CMK (cell line): ENCODE results near the gene NOD1.
"Not testable (repeated sequence)": the region's sequence is repeated elsewhere in the genome, so short reads cannot be mapped to it uniquely, and the experiment has no call there.

Experiments
- DNase-seq: peaks from one replicate; pipeline ENCODE4 v3.0.0-alpha.2; 2010; ENCODE audit warnings: low read depth

NOD1 gene

DNA sequence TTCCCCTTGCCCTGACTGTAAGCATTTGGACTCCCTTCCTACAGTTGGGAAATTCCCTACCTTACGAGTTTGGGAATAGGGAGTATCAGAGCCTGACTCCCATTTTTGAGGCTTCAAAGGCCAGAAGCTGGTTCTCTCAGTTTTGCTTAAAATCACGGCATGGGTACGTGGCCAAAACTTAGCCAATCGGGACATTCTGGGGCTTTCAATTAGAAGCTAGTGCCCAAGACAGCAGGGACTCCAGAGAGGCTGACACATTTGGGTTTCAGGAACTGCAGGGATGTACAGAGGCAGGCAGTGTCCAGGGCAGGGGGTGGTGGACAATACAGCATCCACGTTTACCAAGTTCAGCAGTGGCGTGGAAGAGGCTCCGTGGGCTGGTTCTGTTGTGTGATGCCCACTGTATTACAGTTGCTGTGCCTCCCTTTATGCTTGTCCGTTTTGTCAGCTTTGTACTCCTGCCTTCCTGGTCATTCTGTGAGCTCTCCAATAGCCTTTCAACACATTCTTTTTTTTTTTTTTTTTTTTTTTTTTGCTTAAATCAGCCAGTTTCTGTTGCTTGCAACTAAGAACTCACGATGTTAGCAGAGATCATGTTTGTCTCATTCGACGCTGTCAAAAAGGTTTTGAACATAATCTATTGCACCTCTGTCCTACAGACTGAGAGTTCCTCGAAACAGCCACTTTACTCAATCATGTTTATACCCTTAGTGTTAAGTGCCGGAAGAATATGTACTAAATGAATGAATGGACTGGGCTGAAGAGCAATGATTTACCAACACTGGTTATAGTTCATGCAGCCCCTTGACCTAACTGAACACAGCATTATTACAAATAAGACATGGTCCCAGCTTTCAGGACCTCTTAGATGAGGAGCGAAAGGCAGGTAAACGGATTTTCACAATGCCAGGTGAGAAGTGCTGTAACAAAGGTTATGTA is 25.0 kb upstream of the NOD1 start:
- no peak for DNase-seq

DNA sequence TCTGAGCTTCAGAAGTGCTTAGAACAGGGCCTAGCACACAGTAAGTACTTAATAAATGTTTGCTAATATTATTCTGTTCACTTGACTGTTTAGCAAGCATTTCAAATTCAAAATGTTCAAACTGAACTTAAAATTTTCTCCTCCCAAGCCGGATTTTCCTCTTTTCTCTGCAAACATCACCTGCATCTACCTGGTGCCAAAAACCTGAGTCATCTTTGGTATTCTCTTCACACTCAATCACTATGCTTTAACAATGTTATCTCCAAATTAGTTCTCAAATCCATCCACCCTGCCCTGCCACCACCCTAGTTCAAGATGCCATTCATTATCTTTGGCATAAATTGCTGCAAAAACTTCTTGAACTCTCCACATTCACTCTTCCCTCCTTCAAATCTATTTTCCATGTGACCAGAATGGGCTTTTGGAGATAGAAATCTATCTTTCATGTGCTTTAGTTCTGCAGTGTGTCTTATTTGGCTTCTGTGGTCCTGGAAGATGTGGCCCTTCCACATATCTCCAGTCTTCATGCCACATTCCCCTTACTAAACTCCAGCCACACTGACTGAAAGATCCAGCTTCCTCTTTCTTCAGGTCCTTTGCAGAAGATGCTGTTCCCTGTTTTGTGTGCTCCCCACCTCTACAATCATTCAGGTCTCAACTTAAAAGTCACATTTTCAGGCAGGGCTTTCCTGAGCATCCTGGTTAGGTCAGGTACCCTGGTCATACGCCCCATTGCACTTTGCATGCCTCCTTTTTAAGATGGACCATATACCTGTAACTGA is 24.1 kb upstream of the NOD1 start:
- no peak for DNase-seq

DNA sequence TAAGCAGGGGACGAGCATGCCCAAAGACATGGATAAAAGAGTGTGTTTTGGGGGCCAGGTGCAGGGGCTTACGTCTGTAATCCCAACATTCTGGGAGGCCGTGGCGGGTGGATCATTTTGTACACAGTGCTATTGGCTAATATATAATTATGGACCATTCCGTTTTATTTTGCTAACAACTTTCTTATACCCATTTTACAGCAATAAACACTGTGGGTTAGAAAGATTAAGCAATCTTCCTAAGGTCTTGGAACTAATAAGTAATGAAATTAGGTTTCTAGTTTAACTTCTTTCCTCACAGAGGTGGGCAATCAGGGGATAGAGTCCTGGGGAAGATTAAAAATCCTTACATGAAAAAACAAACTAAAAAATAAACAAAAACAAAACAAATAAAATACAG is 22.7 kb upstream of the NOD1 start:
- no peak for DNase-seq

DNA sequence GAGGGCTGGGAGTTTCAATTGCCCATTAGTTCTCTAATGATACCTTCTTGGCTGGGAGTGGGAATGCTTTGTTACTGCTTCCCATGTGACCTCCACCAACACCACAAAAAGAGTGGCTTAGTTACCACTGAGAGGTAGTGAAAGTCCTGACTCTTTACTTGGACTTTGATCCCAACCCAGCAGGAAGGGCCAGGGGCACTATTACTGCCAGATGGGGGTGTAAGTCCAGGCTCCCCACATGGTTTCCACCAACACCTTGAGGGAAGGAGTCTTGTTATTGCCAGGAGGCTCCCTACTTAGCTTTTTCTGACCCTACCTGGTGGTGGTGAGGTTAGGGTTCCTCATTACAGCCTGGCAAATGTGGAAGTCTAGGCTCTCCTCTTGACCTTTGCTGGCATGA is 14.6 kb upstream of the NOD1 start:
- no peak for DNase-seq

DNA sequence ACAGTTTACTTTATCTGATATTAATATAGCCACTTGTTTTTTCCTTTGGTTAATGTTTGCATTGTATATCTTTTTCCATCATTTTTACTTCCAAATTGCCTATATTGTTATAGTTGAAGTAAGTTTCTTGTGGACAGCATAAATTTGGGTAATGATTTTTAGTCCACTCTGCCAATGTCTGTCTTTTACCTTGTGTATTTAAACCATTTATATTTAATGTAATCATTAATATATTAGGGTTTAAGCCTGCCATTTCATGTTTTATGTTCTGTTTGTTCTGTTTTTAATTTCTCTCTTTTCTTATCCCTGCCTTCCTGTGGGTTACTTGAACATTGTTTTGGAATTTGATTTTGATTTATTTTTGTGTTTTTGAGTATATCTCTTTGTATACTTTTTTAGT is 12.8 kb upstream of the NOD1 start:
- DNase-seq: no peak

DNA sequence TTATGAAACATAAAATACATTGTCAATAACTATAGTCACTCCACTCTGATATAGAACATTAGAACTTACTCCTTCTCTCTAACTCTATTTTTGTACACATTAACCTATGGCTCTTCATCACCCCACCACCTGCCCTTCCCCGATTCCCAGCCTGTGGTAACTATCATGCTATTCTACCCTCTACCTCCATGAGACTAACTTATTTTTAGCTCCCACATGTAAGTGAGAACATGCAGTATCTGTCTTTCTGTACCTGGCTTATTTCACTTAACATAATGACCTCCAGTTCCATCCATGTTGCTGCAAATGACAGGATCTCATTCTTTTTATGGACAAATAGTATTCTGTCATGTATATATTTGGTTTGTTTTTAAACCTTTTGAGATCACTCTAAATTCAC is 8.8 kb upstream of the NOD1 start:
- no peak for DNase-seq

DNA sequence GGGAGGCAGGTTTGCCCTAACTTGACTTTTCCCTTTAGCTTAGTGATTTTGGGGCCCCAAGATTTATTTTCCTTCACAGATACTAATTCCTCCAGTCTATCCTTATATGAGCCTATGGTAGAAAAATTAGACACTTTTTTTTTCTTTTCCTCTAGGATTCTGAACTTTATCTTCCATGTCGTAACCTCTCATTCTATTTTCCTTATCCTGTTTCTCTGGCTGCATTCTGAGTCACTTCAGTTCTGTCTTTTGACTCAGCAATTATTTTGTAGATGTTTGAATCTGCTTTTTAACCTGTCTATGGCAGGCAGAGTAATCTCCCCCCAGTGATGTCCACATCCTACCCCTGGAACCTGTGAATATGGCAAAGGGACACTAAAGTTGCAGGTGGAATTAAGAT is 7.1 kb upstream of the NOD1 start:
- DNase-seq: no peak

DNA sequence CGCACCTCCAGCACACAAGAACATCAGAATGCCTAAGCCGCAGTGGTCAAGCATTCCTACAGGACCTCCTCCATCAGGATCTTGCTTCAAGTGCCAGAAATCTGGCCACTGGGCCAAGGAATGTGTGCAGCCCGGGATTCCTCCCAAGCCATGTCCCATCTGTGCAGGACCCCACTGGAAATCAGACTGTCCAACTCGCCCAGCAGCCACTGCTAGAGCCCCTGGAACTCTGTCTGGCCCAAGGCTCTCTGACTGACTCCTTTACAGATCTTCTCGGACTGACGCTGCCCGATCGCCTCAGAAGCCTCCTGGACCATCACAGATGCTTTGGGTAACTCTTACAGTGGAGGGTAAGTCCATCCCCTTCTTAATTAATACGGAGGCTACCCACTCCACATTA is 2.8 kb upstream of the NOD1 start:
- DNase-seq: not testable (repeated sequence)

DNA sequence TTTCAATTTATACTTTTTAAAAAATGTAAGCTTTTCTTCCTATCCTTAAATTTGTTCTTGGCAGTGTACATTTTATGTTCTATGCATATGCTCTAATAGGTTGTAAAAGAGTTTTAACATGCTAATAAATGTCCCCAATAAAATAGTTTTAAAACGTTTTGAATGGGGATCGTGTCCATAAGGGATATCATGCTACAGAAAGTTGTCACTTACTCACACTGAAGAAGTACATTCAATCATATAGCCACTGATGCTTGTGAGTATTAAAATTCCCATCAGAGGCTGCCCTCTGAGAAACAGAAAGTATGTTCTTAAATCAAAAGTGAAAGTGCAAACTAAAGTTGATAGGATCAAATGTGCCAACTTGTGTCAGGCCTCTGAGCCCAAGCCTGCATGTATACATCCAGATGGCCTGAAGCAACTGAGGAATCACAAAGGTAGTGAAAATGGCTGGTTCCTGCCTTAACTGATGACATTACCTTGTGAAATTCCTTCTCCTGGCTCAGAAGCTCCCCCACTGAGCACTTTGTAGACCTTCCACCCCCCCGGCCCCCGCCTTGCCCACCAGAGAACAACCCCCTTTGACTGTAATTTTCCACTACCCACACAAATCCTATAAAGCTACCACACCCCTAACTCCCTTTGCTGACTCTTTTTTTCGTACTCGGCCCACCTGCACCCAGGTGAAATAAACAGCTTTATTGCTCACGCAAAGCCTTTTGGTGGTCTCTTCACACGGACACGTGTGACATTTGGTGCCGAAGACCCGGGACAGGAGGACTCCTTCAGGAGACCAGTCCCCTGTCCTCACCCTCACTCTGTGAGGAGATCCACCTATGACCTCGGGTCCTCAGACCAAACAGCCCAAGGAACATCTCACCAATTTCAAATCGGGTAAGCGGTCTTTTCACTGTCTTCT is 877 bp upstream of the NOD1 start:
- no peak for DNase-seq

DNA sequence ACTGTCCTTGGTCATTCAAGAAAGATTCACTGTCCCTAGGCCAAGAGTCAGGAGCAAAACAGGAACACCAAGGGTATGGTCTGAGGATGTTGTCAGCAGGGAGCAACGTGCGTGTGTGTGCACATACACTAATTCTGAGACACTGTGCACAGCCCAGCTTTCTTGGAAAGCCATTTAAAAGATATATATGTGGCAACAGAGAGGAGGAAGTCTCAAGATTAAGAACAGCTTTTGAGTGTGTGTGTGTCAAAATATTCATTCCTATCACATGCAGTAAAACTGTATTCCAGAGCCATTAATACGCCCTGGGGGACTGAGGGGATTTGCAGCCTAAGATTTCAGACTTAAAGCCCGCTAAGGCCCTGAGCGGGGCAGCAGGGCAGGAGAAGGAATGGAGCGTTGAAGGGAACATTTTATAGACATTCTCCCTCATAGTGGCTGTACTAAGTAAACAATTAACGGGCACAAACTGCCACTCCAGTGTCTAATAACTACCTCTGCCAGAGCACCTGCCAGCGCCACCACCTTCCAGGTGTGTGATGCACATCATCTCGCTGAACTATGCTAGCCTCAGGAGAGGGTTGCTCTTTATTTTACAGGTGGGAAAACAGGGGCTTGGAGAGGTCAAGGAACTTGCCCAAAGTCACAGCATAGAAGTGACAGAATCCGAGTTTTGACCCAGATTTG is 2.0 kb downstream of the NOD1 start:
- DNase-seq: no peak

DNA sequence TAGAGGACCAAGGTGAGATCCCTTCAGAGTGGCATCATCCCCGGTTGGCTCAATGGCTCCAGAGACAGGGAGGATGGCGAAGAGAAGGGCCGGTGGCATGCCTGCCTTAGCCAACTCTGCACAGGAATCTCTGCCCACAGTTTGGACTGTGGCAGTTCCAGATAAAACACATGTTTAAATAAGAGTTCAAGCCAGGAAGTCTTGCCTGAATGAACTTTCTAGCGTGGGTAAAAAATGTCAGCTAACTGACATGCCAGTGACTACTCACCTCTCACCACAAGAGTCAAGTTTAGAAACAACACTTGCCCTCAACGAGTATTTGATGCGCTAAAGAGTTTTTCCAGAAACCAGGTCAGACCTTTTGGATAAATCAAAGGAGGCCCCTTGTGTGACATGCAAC is 3.0 kb downstream of the NOD1 start:
- DNase-seq: no peak

DNA sequence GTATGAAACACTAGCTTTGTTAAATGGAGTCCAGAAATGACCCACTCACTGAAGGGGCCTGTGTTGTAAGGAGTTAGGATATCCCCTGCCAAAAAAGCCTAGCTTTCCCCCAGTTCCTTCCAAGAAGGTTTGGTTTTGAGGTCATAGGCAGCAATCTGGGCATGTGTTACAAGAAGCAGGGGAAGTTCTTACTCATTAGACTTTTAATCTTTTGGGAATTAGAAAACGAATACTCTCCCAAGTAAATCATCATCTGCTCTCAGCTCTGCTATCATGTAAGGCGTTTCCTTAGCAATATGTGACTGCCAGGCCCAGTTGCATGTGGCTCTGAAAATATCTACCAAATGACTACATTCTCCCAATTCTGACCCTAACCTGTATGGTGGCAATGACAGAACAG is 3.7 kb downstream of the NOD1 start:
- DNase-seq: no peak

DNA sequence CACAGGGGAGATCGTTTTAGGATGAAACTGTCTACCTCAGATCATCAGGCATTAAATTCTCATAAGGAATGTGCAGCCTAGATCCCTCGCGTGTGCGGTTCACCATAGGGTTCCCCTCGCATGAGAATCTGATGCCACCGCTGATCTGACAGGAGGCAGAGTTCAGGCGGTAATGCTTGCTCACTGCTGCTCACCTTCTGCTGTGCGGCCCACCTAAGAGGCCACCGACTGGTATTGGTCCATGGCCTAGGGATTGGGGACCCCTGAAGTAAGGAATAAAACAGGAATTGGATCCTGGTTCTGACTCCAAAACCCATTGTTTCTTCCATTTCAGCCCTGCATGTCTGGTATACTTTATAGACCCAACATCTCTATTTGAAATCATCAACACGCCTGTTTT is 4.1 kb downstream of the NOD1 start:
- no peak for DNase-seq

DNA sequence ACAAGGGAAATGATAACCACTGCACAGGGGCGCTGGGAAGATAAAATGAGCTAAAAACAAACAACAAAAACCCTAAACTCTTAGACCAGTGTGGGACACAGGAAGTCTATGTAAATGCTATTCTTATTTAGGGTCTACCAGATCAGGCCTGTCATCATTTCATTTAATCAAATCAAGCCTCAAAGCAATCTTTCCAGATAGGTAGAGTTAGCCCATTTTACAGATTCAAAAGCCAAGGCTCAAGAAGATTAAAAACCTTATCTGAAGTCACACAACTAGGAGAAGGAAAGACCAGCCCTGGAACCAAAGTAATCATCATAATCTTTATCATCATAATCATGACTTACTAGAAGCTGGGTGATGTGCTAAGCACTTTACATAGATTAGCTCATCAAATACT is 4.7 kb downstream of the NOD1 start:
- DNase-seq: no peak

DNA sequence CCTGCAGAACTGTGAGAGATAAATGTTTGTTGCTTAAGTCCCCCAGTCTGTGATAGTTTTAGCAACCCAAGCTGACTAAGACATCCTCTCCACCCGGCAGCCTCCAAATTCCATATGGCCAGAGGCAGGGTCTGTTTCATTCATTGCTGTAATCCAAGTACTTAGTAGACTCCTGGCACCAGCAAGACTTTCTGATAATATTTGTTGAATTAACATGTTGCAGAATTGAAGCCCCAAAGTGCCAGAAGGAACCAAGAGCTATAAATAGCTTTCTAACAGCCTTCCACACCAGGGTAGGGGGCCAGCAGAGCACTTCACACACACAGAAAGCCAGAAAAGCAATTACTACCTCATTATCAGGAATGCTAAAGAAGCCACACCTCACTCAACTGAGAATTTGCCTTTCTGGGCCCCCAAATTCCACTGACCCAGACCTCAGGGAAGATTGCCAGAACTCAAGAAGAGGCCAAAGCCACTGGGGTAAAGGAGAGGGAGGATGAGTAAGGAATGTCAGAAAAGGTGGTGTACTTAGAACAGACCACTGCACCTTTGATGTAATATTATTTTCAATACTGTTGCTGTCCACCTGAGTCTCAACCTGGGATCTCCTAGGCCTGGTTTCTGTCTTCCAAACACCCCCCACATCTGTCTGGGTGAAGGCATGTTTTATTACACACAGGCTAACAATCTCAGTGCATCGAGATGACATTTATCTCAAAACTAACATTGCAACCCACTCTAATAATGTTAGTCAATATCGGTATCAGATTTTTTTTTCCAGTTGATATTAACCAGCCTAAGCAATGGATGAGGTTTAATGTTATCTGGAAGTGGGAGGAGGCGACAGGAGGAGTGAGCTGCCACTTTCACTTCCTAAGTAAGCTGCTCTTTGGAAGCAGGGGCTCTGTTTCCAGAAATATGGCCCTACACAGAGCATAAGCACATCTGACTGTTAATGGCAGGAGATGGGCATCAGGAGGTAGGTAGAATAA is 5.5 kb downstream of the NOD1 start:
- no peak for DNase-seq

DNA sequence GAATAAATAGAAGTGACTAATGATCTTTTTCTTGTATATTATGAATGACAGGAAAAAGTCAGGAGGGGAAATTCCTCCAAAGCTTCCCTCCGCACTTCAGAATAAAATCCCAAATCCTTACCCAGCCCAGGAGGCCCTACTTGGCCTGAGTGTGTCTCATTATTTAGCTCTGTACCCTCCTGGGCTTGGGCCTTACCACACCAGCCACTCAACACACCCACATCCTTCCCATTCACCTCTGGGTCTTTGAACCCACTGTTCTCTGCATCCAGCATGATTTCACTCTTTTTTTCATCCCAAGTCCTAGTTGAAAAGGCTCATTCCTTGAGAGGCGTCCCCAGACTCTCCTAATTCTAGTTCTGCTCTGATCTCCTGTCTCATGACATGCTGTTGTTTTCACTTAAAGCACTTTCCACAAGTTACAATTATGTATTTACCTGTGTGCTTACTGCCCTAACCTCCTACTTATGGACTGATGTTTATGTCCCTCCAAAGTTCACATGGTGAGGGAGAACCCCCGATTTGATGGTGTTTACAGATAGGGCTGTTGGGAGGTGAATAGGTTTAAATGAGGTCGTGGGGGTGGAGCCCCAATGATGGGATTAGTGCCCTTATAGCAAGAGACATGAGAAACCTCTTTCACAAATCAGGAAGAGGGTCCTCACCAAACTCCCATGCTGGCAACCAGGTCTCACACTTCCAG is 6.4 kb downstream of the NOD1 start:
- no peak for DNase-seq

DNA sequence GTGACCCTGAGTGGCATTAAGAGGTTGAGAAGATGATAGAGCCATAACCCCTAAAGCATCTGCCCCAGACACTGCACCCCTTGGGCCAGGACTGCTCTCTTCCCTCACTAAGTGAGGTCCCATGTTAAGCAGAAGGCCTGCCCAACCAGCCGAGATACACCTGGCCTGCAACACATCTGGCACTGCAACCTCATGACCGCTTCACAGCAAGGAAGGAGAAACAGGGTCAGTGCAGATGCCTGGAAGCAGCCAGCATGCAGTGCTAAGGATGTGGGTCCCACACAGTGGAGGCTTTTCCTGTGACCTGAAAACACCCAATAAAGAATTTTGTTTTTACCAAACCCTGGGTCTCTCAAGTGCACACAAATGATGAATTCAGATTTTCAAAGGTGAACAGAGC is 7.4 kb downstream of the NOD1 start:
- DNase-seq: no peak

DNA sequence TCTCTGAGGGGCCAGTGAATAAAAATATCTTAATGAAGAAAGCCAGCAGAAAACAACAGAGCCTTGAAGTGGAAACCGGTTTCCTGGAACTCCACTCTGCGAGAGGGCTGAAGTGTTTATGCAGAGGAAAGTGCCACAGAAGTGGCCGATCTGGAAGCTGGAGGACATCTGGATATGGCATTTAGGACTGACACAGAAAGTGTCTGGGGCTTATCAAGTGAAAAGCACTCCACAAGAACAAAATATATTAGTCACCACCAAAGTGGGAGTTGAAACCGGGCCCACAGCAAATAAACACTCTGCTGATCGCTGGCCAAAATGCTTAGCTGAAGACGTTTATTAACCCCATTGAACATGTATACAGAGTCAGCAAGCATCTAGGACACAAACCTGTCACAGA is 7.8 kb downstream of the NOD1 start:
- DNase-seq: no peak

DNA sequence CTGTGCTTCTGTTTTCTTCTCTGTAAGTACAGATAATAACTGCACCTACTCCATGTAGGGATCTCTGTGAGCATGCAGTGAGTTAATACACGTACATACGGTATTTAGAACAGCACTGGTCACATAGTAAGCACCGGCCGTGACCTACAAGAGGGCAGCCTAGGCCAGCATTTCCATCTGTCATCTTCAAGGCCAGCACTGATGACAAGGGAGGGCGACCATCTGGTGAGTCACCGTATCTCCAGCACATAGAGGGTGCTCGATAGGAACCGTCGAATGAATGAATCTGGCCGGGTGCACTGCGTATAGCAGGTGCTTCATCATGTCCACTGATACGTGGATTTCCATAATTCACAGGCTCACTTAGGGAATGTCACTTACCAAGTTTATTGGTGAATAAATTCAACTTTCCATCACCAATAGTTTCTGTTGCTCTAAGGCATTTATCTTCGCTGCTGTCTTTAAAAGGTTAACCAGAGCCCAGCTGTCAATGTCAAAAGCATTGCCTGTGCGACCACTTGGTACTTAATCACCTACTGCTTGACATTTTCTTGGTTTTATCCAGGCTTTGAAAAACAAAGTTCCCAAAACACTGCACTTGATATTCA is 8.3 kb downstream of the NOD1 start:
- no peak for DNase-seq
